Peyer's patch (tissue), 4 donors: ENCODE measurements around the gene FHOD3.

ENCODE experiments used
- CTCF ChIP-seq, 6 experiments: fragments of 450-650 bp in 4 of 6; fragments of 200-600 bp in 2 of 6; sonication (generic) in 1 of 6; IDR thresholded peaks; one replicate each; pipeline ENCODE4 v1.5.1; 2017 to 2019; ENCODE audit warnings: antibody characterized with exemption in 6 of 6, mild to moderate bottlenecking in 3 of 6, moderate library complexity in 1 of 6
- POLR2A ChIP-seq, 2 donors: fragments of 450-650 bp; IDR thresholded peaks; one replicate each; pipeline ENCODE4 v1.5.1; 2017; ENCODE audit warnings: antibody characterized with exemption in 2 of 2, mild to moderate bottlenecking in 2 of 2, moderate library complexity in 2 of 2

- TF ChIP-seq CTCF (IDR thresholded peaks at IDR 0.05) (no peak), POLR2A (IDR thresholded peaks at IDR 0.05) (no peak)
These were observed 30.1 kb downstream of the FHOD3 start for GRCh38 chr18:36327352-36328316.
